Spinal cord (tissue), 10 donors: ENCODE data around the gene ARL4C. TPM values are rescaled to one million over a fixed set of nuclear protein-coding genes. Genes with fewer than 3 reads are reported as not detected.
A peak's percentile ranks its signal among the peaks of the same experiment; 100 is the strongest.

Source experiments
- DNase-seq, 6 donors: peaks; one replicate each; pipeline versions ENCODE4 v3.0.0 to v3.0.0-alpha.2; 2013 to 2015; ENCODE audit warnings: low spot score in 6 of 6, low read depth in 4 of 6
- H3K27ac ChIP-seq: one replicate; pipeline ENCODE4 v1.5.1; 2013; ENCODE audit warnings: low read depth, low read length, control low read depth
- H3K27me3 ChIP-seq: one replicate; pipeline ENCODE4 v1.6.1; 2013; ENCODE audit warnings: low read length; ENCODE audit not compliant: control insufficient read depth, insufficient read depth
- H3K36me3 ChIP-seq: one replicate; pipeline ENCODE4 v1.6.1; 2013; ENCODE audit warnings: low read length; ENCODE audit not compliant: control insufficient read depth, insufficient read depth
- H3K4me1 ChIP-seq: one replicate; pipeline ENCODE4 v1.6.1; 2013; ENCODE audit warnings: low read length; ENCODE audit not compliant: control insufficient read depth, insufficient read depth
- H3K4me3 ChIP-seq: one replicate; pipeline ENCODE4 v1.5.1; 2013; ENCODE audit warnings: low read depth, low read length, control low read depth
- H3K9me3 ChIP-seq: one replicate; pipeline ENCODE4 v1.6.1; 2013; ENCODE audit warnings: low read length; ENCODE audit not compliant: control insufficient read depth, insufficient read depth
- WGBS: methylation state at CpG from one replicate; pipeline ENCODE4 v1.1.5; 2013; ENCODE audit warnings: missing lambda C conversion rate; ENCODE audit not compliant: insufficient coverage; 5-methylcytosine and 5-hydroxymethylcytosine counted together
- polyA plus RNA-seq, 2 donors: library from polyadenylated mRNA; unstranded; fragments of 120-200 nt; gene quantifications; one replicate each; pipeline ENCODE4 v1.2.1, GENCODE V29; 2013; ENCODE audit not compliant: insufficient read length in 2 of 2
- total RNA-seq, 2 donors: library from RNA; depleted of rRNA in 1 of 2; stranded (reverse); fragments of 120-200 nt in 1 of 2; fragments of >200 nt in 1 of 2; gene quantifications; one replicate each; pipeline versions ENCODE4 v1.2.3 to v1.2.4, GENCODE V29; 2013 to 2014
- donor health status: healthy.

ARL4C gene
- total and polyA plus RNA-seq, 4 donors = 19.2 to 74.4 (median 50.1) TPM

DNA sequence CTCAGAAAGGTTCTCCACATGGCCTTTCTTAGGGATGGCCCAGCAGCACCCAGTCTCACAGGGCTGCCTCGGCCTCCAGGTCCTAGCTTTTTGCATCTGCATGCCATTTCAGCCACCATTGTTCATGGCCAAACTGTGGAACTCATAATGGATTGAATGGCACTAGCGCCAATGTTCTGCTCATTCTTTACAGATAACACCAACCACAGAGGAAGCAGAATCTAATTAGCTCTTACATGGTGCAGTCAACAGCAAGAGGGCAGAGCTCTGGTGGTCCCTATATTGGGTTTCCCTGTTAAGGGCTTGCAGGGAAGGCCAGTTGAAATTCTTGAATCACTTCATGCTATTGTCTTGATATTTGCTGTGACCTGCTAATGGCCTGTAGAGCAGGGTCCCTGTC lies 45.6 kb downstream of the ARL4C start:
- DNase-seq = no peak
- H3K4me1 ChIP-seq = peaks cover 5% of the 10 kb centered on the region
- H3K27me3 ChIP-seq = no peaks in the 10 kb centered on the region
- WGBS = 76% methylated on average over 1 of the region's 2 CpGs
- H3K36me3 ChIP-seq = no peaks in the 10 kb centered on the region
- H3K4me3 ChIP-seq = no peak overlapping the region
- H3K9me3 ChIP-seq = no peaks in the 10 kb centered on the region
- no peak overlapping the region for H3K27ac ChIP-seq

DNA sequence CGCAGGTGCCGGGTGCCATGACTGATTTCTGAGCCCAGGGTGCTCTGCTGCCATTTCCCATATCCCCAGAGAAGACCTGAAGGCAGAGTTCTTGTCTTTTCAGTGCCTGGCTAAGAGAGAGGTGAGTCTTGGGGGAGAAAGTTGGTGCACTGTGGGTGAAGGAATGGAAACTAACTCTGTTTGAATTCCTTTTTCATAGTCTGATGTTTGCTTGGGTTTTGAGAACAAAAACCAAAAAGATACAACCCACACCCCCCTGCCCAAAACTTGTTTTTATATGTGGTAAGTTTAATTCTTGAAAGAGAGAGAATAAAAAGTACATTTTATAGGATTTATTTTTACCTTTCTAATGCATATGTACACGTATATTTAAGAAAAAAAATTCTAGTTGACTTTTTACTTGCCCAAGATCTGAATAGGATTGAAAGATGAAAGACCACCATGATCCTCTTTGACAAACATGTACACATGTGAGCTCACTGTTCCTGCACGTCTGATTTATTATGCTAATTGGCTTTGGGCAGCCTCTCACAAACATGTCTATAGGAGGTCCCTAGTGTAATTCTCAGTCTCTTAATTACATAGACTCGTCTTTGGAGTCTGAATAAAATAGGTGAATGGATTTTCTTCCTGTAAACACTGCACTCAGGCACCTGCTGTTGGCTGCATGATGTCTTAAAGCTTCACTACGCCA lies 46.3 kb downstream of the ARL4C start:
- DNase-seq = peak in 1 of 6 donors; percentile 46
- no peak overlapping the region for H3K4me3 ChIP-seq
- WGBS = 100% methylated on average over 1 of the region's 6 CpGs
- H3K36me3 ChIP-seq = no peaks in the 10 kb centered on the region
- peaks cover 5% of the 10 kb centered on the region for H3K4me1 ChIP-seq
- H3K9me3 ChIP-seq = no peaks in the 10 kb centered on the region
- H3K27me3 ChIP-seq = no peaks in the 10 kb centered on the region
- H3K27ac ChIP-seq = no peak overlapping the region

DNA sequence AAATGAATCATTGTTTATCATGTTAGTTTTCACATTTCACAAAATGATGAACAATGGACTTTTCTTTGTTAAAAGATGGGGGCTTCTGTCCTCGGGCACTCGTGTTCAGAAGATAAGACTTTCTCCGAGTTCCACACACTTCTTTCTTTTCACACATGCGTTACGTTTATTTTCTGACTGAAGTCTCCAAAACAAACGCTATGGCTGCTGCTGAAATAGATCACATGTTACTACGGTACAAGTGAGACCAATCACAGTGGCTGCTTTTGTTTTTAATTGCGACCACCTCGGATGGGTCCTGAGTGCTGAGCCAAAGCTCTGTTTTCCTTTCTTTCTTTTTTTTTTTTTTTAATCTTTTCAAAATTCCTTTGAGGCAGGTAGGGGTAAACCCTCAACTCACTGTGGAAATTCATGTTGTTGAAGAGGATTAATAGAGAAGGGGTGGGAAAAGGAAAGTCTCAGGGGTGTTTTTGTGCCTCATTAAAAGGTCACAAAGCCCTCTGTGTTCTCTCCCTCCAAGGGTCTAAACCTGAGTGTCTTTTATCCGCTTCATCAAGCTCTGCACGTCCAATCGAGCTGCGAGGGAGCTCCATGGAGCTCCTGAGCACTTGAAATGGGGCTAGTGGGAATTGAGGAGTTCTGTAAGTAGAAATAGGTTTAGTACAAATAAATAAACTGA lies 48.2 kb downstream of the ARL4C start:
- no peaks in the 10 kb centered on the region for H3K9me3 ChIP-seq
- H3K27me3 ChIP-seq = no peaks in the 10 kb centered on the region
- H3K27ac ChIP-seq = no peak overlapping the region
- WGBS = 1% methylated on average over 9 of the region's 13 CpGs
- H3K36me3 ChIP-seq = no peaks in the 10 kb centered on the region
- DNase-seq = peak in 3 of 6 donors; percentile 23 to 71 (median 46)
- H3K4me1 ChIP-seq = peaks cover 5% of the 10 kb centered on the region
- H3K4me3 ChIP-seq = no peak overlapping the region

DNA sequence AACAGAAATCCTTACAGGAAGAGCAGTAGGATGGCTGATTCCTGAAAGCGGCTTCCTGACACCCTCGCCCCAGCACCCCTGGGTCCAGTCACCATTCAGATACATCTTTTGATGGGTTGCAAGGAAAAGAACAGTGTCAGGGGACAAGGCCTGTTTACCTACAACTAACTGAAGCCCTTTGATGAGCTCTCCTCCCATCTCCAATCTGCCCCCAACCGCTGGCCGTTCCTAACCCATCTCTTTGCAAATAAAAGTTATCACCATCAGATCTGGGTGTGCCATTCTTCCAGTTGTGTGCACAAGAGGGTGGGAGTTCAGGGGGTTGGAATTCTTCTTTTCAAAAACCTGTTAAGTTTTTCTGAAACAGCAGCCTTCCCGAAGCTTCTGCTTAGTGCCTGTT lies 48.9 kb downstream of the ARL4C start:
- no peak overlapping the region for H3K27ac ChIP-seq
- no peaks in the 10 kb centered on the region for H3K9me3 ChIP-seq
- DNase-seq = no peak
- H3K36me3 ChIP-seq = no peaks in the 10 kb centered on the region
- 100% methylated on average over 1 of the region's 5 CpGs for WGBS
- no peak overlapping the region for H3K4me3 ChIP-seq
- no peaks in the 10 kb centered on the region for H3K27me3 ChIP-seq
- peaks cover 5% of the 10 kb centered on the region for H3K4me1 ChIP-seq

DNA sequence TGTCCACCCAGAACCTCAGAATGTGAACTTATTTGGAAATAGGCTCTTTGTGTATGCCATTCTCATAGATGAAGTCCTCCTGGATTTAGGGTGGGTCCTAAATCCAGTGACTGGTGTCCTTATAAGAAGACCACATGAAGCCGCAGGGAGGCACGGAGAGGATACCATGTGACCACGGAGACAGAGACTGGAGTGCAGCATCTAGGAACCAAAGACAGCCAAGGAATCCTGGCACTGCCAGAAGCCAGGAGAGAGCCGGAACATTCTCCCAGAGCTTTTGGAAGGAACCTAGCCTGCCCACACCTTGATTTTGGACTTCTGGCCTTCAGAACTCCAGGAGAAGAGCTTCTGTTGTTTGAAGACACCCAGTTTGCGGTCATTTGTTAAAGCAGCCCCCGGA lies 49.7 kb downstream of the ARL4C start:
- H3K4me3 ChIP-seq = no peak overlapping the region
- H3K27ac ChIP-seq = no peak overlapping the region
- H3K36me3 ChIP-seq = no peaks in the 10 kb centered on the region
- H3K9me3 ChIP-seq = no peaks in the 10 kb centered on the region
- no peaks in the 10 kb centered on the region for H3K27me3 ChIP-seq
- H3K4me1 ChIP-seq = peaks cover 5% of the 10 kb centered on the region
- 93% methylated on average over 6 of the region's 6 CpGs for WGBS
- DNase-seq = no peak

DNA sequence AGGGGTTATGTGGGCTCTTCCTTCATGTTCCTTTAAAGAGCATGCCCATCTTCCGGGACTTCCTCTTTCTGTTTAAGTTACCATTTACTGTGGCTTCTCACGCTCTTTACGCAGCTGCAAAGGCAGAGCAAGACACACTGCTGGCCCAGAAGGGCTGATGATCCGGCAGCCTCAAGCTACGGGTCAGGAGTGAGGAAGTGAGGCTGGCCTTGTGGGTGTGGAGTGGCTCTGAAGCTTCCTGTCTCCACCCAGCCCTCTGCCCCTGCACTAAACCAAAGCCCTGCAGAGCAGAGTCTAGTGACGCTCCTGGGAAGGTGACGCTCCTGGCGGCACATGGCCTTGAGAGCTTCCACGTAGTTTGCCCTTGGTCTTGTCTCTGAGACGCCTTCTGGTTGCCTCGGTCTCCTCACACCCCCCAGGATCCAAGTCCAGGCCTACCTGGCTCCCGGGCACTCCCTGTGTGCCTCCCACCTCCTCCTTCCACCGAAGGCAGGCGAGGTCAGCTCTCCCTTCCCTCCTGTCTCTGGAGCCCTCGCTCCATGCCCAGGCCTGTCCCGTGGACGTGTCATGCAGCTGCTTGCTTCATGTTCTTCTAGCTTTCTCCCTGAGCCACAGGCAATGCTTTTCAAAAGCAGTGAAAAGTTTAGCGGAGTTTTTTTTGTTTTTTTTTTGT lies 50.3 kb downstream of the ARL4C start:
- no peak overlapping the region for H3K27ac ChIP-seq
- peaks cover 5% of the 10 kb centered on the region for H3K4me1 ChIP-seq
- H3K27me3 ChIP-seq = no peaks in the 10 kb centered on the region
- H3K4me3 ChIP-seq = no peak overlapping the region
- no peaks in the 10 kb centered on the region for H3K9me3 ChIP-seq
- peak in 1 of 6 donors; percentile 11 for DNase-seq
- no peaks in the 10 kb centered on the region for H3K36me3 ChIP-seq
- 96% methylated on average over 13 of the region's 18 CpGs for WGBS

DNA sequence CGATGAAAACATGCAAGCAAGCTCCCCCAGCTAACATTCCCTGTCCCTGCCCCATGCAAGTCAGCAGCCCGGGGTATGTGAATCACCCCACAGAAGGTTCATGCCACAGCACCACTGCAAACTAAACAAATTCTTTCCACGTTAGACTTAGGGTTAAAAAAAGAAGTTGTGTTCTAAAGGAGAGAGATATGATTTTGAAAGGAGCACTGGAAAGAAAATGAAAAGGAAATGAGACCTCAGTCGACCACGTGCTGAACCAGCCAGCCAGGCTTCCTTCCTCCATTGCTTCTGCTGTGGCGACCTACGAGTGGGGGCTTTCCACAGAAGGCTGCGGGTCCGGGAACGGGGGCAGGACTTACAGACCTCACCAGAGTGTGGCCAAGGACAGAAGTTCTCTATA lies 52.0 kb downstream of the ARL4C start:
- Histone ChIP-seq H3K27me3 (no peaks in the 10 kb centered on the region), H3K9me3 (no peaks in the 10 kb centered on the region), H3K27ac (no peak overlapping the region), H3K4me1 (peaks cover 3% of the 10 kb centered on the region), H3K4me3 (no peak overlapping the region), H3K36me3 (no peaks in the 10 kb centered on the region)
- DNase-seq = no peak
- WGBS = 75% methylated on average over 4 of the region's 10 CpGs

DNA sequence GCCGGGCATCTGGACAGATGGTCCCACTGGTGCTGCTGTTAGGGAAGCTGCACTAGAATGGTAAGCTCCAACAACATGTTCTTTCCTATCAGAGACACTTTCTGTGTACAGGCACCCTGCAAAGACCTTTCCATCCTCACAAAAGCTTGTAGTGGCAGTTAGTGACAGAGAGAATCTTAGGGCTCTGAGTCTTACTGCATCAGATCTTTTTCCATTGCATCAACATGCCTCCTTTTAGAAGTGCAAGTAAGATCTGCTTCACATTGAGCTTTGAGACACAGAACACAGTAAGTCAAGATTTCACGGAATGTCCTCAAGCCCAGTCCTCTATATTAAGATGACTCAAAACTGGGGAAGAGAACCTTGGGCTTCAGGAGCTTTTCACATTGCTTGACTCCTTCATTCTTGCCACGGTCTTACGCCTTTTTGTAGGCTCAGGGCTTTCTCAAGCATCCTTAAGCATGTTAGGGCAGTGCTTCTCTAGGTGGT lies 52.6 kb downstream of the ARL4C start:
- Histone ChIP-seq H3K27me3 (no peaks in the 10 kb centered on the region), H3K9me3 (no peaks in the 10 kb centered on the region), H3K27ac (no peak overlapping the region), H3K4me1 (peaks cover 3% of the 10 kb centered on the region), H3K4me3 (no peak overlapping the region), H3K36me3 (no peaks in the 10 kb centered on the region)
- WGBS = 80% methylated on average over 2 of the region's 4 CpGs
- DNase-seq = no peak
